K562 (cell line): ENCODE data around the gene S100A4. TPM values are rescaled to one million over a fixed set of nuclear protein-coding genes. Genes with fewer than 3 reads are reported as not detected.

Experiments
- ATF7 ChIP-seq: fragments of 450-650 bp; IDR thresholded peaks from 2 replicates; pipeline ENCODE4 v1.7.1; 2014; ENCODE audit warnings: mild to moderate bottlenecking, moderate library complexity
- BRCA1 ChIP-seq, 2 experiments: fragments of 450-650 bp in 1 of 2; sonication (generic) in 1 of 2; formaldehyde crosslinking in 1 of 2; IDR thresholded peaks; 2 replicates each; pipeline versions ENCODE4 v1.5.0 to v1.6.1; 2017 to 2020; ENCODE audit warnings: mild to moderate bottlenecking in 1 of 2, missing genetic modification reagents in 1 of 2
- CREB1 ChIP-seq, 2 experiments: sonication (generic) in 1 of 2; formaldehyde crosslinking in 1 of 2; IDR thresholded peaks; 2 replicates each; pipeline versions ENCODE4 v1.6.1 to v1.8.0; 2012 to 2022; ENCODE audit warnings: inconsistent platforms in 1 of 2, mild to moderate bottlenecking in 1 of 2, missing genetic modification reagents in 1 of 2, moderate library complexity in 1 of 2
- JUN ChIP-seq, 2 experiments: sonication (generic) in 1 of 2; formaldehyde crosslinking in 1 of 2; IDR thresholded peaks; 2 replicates each; pipeline versions ENCODE4 v1.6.1 to v1.8.0; 2012 to 2022; ENCODE audit warnings: borderline replicate concordance in 2 of 2, mild to moderate bottlenecking in 2 of 2, improper control_type of control experiment in 1 of 2, low read depth in 1 of 2, low read length in 1 of 2, missing genetic modification reagents in 1 of 2
- JUND ChIP-seq, 2 experiments: IDR thresholded peaks; 2 replicates in 1 of 2; 3 replicates in 1 of 2; pipeline ENCODE4 v1.6.1; 2011; ENCODE audit warnings: borderline replicate concordance in 2 of 2, low read depth in 2 of 2, low read length in 2 of 2, improper control_type of control experiment in 1 of 2, missing biosample characterization in 1 of 2, missing genetic modification characterization in 1 of 2, missing genetic modification reagents in 1 of 2
- RBM25 ChIP-seq: fragments of 200-400 bp; formaldehyde crosslinking; IDR thresholded peaks from 2 replicates; pipeline ENCODE4 v1.6.1; 2018; ENCODE audit warnings: low read length, low read depth, moderate library complexity; ENCODE audit not compliant: severe bottlenecking
- SREBF1 ChIP-seq: fragments of 150-350 bp; IDR thresholded peaks from 2 replicates; pipeline ENCODE4 v1.6.1; 2014; ENCODE audit warnings: antibody characterized with exemption, low read depth, low read length, borderline replicate concordance
- ZBTB1 ChIP-seq: sonication (generic); formaldehyde crosslinking; IDR thresholded peaks from 2 replicates; pipeline ENCODE4 v1.8.1; 2023; ENCODE audit warnings: missing genetic modification reagents, low read depth, mild to moderate bottlenecking, borderline replicate concordance
- polyA plus RNA-seq, 8 experiments: library from polyadenylated mRNA; depleted of rRNA in 4 of 8; stranded (reverse) in 5 of 8; unstranded in 3 of 8; fragments of >200 nt; fragmentation: Nextera tagmentation in 2 of 8; fragmentation: Illumina TruSeq in 1 of 8; extraction: Ambion mirVana in 2 of 8; extraction: Trizol in 1 of 8; gene quantifications; 2 replicates each; pipeline versions ENCODE4 v1.2.1 to v1.2.3, GENCODE V29; 2011 to 2014; ENCODE audit warnings: inconsistent platforms in 1 of 8, missing spikeins in 1 of 8
- total RNA-seq, 7 experiments: library from RNA; depleted of rRNA in 6 of 7; stranded (reverse); fragments of >200 nt in 6 of 7; fragmentation: Illumina TruSeq in 2 of 7; extraction: Trizol in 2 of 7; gene quantifications; 2 replicates each; pipeline versions ENCODE4 v1.2.1 to v1.2.3, GENCODE V29; 2011 to 2021; ENCODE audit warnings: low replicate concordance in 1 of 7
- TF ChIP-seq, protein P1 (sequence below), 2 experiments: fragments of 450-650 bp in 1 of 2; sonication (generic) in 1 of 2; formaldehyde crosslinking in 1 of 2; IDR thresholded peaks; 2 replicates each; pipeline versions ENCODE4 v1.7.1 to v1.9.0; 2016 to 2022; ENCODE audit warnings: inconsistent platforms in 1 of 2, mild to moderate bottlenecking in 1 of 2, missing genetic modification reagents in 1 of 2
- TF ChIP-seq, protein P2 (sequence below): fragments of 450-650 bp; IDR thresholded peaks from 2 replicates; pipeline ENCODE4 v1.7.1; 2018; ENCODE audit warnings: mild to moderate bottlenecking, low read depth; ENCODE audit not compliant: partially characterized antibody
- TF ChIP-seq, protein P3 (sequence below), 2 experiments: fragments of 450-650 bp; IDR thresholded peaks; 2 replicates each; pipeline ENCODE4 v1.6.1; 2016

S100A4 gene
- total and polyA plus RNA-seq, 9 of the 15 experiments (the other 6 are each of a cell fraction or from before 2014, with no cell fraction given) = 3.7 to 20.1 (median 11.2) TPM

GRCh38 chr1:153533689-153534201, 11.9 kb downstream of the S100A4 start (continued):
- TF ChIP-seq CREB1 (IDR thresholded peaks at IDR 0.05) = no peak
- TF ChIP-seq CREB1 (CRISPR knock-in tag; IDR thresholded peaks at IDR 0.05) = no peak
- TF ChIP-seq, protein P1, sequence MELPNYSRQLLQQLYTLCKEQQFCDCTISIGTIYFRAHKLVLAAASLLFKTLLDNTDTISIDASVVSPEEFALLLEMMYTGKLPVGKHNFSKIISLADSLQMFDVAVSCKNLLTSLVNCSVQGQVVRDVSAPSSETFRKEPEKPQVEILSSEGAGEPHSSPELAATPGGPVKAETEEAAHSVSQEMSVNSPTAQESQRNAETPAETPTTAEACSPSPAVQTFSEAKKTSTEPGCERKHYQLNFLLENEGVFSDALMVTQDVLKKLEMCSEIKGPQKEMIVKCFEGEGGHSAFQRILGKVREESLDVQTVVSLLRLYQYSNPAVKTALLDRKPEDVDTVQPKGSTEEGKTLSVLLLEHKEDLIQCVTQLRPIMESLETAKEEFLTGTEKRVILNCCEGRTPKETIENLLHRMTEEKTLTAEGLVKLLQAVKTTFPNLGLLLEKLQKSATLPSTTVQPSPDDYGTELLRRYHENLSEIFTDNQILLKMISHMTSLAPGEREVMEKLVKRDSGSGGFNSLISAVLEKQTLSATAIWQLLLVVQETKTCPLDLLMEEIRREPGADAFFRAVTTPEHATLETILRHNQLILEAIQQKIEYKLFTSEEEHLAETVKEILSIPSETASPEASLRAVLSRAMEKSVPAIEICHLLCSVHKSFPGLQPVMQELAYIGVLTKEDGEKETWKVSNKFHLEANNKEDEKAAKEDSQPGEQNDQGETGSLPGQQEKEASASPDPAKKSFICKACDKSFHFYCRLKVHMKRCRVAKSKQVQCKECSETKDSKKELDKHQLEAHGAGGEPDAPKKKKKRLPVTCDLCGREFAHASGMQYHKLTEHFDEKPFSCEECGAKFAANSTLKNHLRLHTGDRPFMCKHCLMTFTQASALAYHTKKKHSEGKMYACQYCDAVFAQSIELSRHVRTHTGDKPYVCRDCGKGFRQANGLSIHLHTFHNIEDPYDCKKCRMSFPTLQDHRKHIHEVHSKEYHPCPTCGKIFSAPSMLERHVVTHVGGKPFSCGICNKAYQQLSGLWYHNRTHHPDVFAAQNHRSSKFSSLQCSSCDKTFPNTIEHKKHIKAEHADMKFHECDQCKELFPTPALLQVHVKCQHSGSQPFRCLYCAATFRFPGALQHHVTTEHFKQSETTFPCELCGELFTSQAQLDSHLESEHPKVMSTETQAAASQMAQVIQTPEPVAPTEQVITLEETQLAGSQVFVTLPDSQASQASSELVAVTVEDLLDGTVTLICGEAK (IDR thresholded peaks at IDR 0.05) = no peak
- TF ChIP-seq, protein P1 (CRISPR knock-in tag; IDR thresholded peaks at IDR 0.05) = no peak
- TF ChIP-seq SREBF1 = no peak
- TF ChIP-seq, protein P2, sequence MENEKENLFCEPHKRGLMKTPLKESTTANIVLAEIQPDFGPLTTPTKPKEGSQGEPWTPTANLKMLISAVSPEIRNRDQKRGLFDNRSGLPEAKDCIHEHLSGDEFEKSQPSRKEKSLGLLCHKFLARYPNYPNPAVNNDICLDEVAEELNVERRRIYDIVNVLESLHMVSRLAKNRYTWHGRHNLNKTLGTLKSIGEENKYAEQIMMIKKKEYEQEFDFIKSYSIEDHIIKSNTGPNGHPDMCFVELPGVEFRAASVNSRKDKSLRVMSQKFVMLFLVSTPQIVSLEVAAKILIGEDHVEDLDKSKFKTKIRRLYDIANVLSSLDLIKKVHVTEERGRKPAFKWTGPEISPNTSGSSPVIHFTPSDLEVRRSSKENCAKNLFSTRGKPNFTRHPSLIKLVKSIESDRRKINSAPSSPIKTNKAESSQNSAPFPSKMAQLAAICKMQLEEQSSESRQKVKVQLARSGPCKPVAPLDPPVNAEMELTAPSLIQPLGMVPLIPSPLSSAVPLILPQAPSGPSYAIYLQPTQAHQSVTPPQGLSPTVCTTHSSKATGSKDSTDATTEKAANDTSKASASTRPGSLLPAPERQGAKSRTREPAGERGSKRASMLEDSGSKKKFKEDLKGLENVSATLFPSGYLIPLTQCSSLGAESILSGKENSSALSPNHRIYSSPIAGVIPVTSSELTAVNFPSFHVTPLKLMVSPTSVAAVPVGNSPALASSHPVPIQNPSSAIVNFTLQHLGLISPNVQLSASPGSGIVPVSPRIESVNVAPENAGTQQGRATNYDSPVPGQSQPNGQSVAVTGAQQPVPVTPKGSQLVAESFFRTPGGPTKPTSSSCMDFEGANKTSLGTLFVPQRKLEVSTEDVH = no peak
- peak; percentile 83; the same call in 1 of the 2 replicates for TF ChIP-seq JUND (IDR thresholded peaks at IDR 0.05; ENCODE audit: borderline replicate concordance, low read depth, low read length)
- TF ChIP-seq JUND (tag; IDR thresholded peaks at IDR 0.05; ENCODE audit: borderline replicate concordance, low read depth, low read length) = peak; percentile 70; the same call in 1 of the 3 replicates
- TF ChIP-seq, protein P3, sequence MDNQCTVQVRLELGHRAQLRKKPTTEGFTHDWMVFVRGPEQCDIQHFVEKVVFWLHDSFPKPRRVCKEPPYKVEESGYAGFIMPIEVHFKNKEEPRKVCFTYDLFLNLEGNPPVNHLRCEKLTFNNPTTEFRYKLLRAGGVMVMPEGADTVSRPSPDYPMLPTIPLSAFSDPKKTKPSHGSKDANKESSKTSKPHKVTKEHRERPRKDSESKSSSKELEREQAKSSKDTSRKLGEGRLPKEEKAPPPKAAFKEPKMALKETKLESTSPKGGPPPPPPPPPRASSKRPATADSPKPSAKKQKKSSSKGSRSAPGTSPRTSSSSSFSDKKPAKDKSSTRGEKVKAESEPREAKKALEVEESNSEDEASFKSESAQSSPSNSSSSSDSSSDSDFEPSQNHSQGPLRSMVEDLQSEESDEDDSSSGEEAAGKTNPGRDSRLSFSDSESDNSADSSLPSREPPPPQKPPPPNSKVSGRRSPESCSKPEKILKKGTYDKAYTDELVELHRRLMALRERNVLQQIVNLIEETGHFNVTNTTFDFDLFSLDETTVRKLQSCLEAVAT (IDR thresholded peaks at IDR 0.05) = no peak
- TF ChIP-seq JUN (IDR thresholded peaks at IDR 0.05; ENCODE audit: borderline replicate concordance, low read depth, low read length) = peak; percentile 77; the same call in 1 of the 2 replicates
- TF ChIP-seq JUN (CRISPR knock-in tag; IDR thresholded peaks at IDR 0.05; ENCODE audit: borderline replicate concordance) = no peak
- no peak for TF ChIP-seq ZBTB1 (CRISPR knock-in tag)
- no peak for TF ChIP-seq RBM25
- TF ChIP-seq ATF7 = no peak
- no peak for TF ChIP-seq BRCA1 (IDR thresholded peaks at IDR 0.05)
- no peak for TF ChIP-seq BRCA1 (CRISPR knock-in tag; IDR thresholded peaks at IDR 0.05)
- TF ChIP-seq, all 486 proteins: peak for 14
